HG03097 (cell line): ENCODE data around the gene PPA2.

Source experiments
- ATAC-seq: cut with Tn5 transposase; IDR thresholded peaks from one replicate; pipeline ENCODE4 v1.9.1; 2021; ENCODE audit not compliant: unreplicated experiment, low FRiP score

The PPA2 gene

GRCh38 chr4:105400901-105401677, 72.8 kb downstream of the PPA2 start:
- ATAC-seq = no peak

- no peak for ATAC-seq
Observed at GRCh38 chr4:105399532-105400161, 74.2 kb downstream of the PPA2 start.

DNA sequence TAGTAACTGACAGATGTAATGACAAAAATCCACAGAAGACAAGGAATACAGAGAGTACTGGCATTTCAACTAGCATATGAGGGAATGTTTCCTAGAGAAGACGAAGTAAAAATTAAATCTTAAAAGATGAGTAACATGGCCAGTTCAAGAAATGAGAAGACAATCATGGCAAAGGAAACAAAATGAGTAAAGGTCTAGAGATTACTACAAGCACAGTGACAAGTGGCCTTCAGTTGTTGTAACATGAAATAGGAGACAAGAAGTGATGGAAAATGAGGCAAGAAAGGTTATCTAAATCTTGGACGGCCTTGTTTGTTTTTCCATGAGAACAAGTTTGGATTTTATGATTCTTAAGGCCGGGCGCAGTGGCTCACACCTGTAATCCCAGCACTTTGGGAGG, 81.0 kb downstream of the PPA2 start:
- no peak for ATAC-seq

DNA sequence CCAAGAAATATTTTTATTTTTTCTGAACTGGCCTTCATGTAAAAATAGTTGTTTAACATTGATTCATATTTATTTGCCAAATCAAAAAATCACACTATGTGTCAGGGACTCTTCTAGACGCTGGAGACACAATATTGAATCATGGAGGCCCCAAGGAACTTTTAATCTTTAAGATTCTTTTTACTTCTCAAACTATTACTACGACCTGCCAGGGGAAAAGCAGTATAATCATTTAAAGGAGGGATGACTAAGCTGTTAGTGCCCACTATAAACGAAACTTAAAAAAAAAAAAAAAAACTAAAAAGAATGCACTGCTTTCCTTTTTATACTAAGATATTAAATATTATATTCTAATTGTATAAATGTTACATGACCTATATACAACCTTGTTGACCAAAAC, 84.7 kb downstream of the PPA2 start:
- no peak for ATAC-seq

DNA sequence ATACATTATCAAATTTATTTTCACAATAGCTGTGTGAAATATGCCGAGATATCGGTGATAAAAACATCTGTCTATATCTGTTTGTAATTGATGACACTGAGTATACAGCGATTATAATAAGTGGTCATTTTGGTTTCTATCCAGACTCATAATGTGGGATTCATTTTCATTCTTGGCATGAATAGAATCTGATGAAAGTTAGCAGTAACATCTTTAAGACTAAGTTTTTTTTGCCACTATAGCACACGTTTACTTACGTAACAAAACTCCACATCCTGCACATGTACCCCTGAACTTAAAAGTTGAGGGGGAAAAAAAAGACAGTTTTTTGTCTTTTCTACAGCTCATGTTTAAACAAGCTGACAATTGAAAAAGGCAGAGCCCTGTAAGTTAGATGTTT, 86.4 kb downstream of the PPA2 start:
- ATAC-seq = no peak

- no peak for ATAC-seq
Observed at GRCh38 chr4:105386012-105386411, 87.8 kb downstream of the PPA2 start.

- ATAC-seq = no peak
Observed at GRCh38 chr4:105374071-105374470, 99.8 kb downstream of the PPA2 start.

DNA sequence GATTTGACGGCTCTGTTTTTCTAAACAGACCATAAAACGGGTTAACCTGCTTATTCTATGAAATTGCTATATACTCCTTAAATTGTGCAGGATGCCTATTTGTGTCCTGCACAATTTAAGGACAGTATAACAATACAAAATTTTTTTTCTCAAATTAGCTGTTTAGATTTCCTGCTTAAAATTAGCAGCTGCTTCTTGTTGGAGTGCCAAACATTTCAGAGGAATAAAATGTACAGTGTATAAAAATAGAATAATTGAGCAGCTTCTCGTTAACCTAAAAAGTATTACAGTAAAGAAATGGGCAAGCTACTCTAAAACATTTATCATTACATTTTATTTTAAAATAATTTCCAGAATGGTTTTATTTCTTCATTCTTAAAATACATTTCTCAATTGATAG, 100.5 kb downstream of the PPA2 start:
- ATAC-seq = no peak

GRCh38 chr4:105369988-105370387, 103.9 kb downstream of the PPA2 start:
- ATAC-seq = no peak

DNA sequence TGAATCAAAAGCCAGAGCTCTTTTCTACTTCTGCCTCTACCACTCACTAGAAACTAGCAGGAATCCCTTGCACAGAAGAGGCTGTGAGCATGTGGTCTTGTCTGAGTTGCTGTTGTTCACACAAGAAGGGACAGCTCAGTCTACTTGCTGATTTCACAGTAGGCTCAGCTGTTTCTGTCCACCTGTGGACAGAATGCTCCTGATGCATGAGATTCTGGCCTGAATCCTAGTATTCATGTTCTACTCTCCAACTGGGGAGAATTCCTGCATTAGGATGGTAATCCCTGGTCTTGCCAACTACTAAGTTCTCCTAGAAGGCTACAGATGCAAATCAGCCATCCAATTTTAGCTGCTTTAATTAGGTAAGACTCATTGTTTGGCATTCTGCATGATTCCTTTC, 112.8 kb downstream of the PPA2 start:
- ATAC-seq = no peak

DNA sequence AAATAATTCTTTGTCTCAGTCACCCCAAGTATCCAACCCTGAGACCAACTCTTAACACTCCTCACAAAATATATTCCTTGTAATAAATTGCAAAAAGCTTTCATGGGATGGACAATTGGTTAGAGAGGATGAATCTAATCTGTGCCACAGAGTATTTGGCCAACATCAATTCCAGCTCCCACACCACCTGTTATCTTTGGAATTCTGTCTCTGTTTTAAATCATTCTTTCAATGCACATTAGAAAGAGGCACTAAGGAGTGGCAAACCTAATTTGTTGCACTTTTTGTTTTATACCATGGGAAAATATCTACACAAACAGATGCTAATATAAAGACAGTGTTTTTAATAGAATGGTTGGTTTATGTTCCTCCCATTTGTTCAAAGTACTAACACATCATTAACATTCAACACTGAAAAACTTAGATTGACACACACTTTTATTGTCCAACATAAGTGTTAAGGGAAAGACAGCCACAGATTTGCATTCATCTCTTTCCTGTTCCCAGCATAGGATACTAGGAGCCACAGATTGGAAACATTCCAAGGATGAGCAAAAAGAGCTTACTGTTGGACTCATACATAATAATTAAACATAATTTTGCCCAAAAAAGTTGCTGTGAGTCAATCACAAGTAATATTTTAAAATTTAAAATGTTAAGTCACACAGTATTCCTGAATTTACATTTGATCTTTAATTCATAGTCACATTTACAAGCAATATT, 116.4 kb downstream of the PPA2 start:
- no peak for ATAC-seq

- ATAC-seq = no peak
Observed at GRCh38 chr4:105356194-105356593, 117.7 kb downstream of the PPA2 start.

DNA sequence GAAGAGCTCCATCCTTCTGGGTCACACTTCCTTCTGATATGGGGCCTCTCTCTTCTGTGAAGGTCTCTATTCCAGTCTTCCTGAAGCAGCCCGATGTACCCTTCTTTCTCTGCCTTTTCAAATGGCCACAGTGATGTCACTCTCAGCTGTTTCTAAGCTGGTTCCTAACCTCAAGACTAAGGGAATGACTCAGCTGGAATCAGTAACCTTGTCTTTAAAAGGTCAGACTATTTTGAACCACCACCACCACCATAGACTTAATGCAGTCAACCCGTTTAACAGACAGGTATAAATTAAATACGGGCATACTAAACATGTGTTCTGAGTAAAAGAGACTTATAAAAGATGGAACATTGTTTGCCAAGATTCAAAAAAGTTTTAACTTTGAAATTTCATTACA, 121.0 kb downstream of the PPA2 start:
- no peak for ATAC-seq

- no peak for ATAC-seq
Observed at GRCh38 chr4:105351861-105352260, 122.0 kb downstream of the PPA2 start.

DNA sequence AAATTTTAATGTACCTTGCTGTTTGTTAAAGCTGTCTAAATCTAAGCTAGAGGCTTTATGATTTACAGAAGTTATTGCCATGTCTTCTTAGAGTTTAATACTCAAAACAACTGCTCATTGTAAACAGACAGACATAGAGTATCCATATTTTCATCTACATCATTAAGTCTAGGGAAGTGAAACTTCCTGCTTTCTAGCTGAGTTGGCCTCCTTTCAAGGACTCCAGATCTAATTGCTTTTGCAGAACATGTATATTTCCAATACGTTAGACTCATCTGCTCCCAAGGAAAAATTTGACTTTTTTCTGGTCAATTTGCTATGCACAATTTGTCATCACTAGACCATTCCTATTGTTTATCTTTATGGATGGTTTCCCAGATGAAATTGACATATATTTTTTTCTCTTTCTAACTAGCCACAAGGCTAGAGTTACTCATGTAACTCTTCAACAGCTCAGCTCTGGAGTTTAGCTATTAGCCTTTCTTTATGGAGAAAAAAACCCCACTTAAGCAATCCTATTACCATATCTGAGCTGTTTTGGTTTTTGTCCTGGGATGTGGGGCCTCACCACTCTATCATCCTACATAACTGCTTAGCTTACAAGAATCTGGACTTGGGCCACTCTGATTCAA, 122.9 kb downstream of the PPA2 start:
- ATAC-seq = no peak

- ATAC-seq = no peak
Observed at GRCh38 chr4:105348719-105349118, 125.1 kb downstream of the PPA2 start.

GRCh38 chr4:105346869-105347268, 127.0 kb downstream of the PPA2 start:
- ATAC-seq = no peak

GRCh38 chr4:105345838-105346237, 128.0 kb downstream of the PPA2 start:
- no peak for ATAC-seq

DNA sequence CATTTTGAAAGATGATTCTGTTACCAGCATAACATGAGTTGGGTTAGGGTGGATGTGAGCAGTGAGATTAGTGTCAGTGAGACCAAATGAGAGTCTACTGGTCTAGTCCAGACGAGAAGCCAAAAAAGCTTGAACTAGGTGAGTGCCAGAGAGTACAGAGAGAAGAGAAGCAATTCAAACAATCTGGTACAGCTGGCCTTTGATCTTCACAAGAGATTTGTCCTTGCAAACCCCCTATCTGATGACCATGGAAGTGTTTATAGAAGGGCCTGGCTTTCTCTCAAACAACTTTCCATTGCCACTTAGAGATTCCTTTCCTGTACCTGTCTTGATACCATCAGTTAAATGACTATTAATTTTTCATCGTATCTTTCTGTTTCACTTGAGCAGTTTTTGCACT, 128.5 kb downstream of the PPA2 start:
- ATAC-seq = no peak

DNA sequence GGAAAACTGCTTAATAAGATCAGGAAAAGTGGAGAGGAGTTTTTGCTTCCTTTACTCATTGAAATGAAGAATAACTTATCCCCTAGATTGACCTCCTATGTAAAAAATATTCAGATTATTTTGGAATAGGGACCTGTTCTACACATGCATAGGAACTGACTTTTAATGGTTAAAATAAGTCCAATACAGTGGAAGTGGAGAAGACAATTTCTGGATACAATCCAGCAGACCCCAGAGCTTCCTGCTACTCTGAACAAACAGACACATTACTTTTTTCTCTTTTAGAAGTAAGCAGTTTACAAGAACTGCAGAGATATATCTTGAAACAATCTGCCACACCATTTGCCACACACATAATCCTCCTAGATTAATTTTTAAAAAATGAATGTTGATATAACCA, 129.7 kb downstream of the PPA2 start:
- no peak for ATAC-seq
